HG03159 (cell line): Measurements from ENCODE around the gene ZMYND12.

ENCODE experiments used
- ATAC-seq: cut with Tn5 transposase; IDR thresholded peaks from one replicate; pipeline ENCODE4 v1.9.1; 2021; ENCODE audit warnings: mild to moderate bottlenecking, moderate library complexity; ENCODE audit not compliant: unreplicated experiment

Gene ZMYND12

DNA sequence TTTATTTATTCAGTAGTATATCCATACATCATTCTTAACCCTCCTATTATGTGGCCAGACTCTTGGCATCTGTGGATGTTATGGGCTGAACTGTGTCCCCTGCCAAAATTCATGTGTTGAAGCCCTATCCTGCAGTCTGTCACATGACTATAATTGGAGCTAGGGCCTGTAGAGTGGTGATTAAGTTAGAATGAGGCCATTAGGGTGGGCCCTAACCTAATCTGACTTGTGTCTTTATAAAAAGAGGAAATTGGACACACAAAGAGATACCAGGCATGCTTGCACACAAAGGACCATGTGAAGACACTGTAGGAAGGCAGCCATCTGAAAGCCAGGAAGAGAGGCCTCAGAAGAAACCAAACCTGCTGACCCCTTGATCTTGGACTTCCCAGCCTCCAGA lies 6.6 kb downstream of the ZMYND12 start:
- no peak for ATAC-seq

DNA sequence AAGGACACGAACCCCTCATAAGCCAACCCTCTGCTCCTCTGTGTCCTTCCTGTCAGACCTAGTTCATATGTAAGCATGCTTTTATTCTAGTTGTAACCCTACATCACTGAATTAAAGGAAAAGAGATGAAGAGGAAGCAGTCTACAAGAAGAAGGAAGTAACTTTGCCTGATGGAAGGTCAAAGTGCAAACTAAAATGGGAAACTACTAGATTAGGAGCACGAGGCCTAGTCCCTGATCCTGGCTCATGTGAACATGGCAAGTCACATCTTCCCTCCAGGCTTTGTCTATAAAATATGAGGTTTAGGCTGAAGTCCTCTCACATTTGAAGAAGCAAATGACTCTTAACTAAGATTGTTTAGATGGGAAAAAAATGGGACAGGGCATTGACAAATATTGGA lies 13.2 kb downstream of the ZMYND12 start:
- no peak for ATAC-seq

DNA sequence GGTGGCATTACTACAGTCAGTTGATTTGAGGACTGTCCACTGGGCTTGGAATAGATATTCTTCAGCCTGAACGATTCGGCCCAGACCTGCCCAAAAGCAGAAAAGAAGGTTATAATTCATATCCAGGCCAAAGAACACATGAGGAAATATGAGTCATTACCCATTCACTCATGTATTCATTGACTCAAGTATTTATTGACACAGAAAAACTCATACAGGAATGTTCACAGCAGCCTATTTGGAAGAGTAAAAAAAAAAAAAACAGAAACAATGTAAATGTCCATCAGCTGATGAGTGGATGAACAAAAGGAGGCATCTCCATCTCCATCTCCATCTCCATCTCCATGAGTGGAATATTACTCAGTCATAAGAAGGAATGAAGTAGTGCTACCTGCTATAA lies 15.9 kb downstream of the ZMYND12 start:
- ATAC-seq = no peak

DNA sequence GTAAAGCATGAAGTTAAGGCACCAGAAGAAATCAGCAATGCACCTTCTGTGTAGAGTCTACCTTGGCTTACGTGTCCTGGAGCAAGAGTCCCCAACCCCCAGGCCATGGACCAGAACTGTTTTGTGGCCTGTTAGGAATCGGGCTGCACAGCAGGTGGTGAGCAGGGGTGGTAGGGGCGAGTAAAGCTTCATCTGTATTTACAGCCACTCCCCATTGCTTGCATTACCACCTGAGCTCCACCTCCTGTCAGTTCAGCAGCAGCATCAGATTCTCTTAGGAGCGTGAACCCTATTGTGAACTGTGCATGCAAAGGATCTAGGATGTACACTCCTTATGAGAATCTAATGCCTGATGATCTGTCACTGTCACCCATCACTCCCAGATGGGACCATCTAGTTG lies 21.5 kb downstream of the ZMYND12 start:
- no peak for ATAC-seq

DNA sequence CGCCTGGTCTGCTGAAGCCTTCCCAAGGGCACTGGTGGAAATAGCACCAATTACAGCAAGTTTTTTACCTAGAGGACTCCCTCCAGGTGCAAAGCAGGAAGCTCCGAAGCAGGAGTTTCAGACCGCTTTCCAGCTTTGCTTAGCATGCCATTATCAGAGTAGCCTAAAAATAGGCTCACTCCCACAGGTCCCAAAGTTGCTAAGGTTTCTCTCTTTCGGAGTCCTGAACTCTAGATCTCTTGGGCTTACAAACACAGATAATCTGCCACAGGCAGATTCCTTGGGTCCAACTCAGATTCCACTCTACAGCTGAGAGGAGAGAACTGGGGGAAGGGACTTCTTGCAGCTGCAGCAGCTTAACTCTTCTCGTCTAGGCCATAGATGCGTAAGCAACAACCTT lies 22.5 kb downstream of the ZMYND12 start:
- ATAC-seq = no peak

DNA sequence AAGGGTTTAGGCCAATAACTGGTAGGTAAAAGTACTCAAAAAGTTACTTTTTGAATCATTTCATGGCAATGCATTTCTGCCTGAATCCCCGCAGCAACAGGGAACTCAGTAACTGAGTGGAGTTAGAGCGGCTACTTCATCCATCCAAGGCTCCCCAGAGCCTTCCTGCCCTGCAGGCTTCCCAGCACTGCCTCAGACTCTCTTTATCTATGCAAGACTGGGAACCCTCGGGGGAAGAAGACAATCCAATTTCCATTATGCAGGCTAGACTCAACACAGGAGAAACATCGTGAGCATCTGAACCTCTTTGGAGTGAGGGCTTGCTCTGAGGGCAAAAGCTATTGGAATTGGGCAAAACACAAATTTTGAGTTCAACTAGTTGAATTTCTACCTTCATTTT lies 23.1 kb downstream of the ZMYND12 start:
- no peak for ATAC-seq

DNA sequence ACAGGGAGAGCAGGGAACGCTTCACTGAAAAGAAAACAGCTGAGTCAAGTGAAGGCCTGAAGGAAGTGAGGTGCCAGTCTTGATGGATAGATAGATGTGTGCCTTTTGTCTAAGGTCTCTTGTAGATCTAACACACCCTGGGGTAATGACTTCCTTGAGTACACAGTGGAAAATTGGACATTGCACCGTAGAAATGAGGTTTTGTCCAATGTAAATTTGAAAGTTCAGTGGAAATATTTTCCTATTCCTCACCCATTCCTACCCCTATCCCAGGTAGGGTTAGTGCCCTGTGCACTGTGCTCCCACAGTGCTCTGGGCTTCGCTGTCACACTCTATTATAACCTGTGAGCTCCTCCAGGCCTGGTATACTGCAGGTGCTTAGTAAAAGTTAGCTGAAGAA lies 24.3 kb downstream of the ZMYND12 start:
- ATAC-seq = no peak

DNA sequence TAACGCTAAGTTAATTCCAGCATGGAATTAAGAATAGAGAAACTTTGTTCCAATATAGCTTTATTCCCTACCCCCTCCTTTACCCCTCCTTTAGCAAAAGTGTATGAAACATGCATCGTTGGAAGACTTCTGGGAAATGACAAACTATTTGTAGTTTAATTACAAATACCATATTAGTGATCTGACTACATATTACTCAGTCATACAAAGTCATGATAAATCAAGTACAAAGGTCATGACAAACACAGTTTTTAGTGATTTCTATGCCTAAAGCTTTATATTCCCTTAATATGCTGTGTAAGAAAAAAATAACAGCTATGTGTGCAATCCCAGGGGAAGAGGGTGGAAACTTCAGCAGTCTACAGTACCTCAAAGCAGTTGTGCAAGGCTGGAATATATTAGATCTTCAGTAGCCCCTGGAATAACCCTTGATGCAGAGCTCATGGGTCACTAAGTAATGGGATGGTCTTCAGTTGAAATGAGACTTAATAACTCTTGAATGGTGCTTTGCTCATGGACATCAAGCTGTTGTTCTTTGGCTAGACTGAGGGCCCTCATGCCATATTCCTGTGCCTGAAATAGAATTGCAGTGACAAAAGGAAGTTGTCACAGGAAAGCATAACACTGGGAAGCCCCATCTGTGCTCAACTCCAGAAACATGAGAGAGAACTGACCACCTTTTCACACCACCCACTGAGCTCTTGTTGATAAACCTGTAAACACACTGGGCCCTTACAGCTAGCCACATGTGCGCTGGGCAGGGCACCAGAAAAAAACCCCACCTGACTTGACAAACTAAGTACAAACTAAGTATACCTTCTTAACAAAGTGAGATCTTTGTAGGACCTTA lies 25.3 kb downstream of the ZMYND12 start:
- ATAC-seq = no peak

DNA sequence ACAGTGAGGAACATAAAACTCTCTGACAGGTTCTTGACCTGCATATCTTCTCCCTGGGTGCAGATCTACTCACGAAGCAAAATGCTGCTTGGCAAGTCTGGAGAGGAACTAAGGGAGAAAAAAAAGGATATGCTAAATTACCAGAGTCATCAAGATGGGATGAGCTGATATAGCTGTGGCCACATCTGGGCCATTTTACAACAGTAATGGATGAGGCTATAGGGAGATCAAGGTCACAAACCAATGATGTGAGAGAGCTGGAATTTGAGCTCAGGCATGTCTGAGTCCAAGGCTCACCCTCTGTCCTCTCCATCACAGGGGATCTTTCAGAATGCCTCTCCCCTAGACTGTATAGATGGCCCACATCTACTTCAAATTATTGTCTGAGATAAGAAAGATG lies 26.2 kb downstream of the ZMYND12 start:
- no peak for ATAC-seq

DNA sequence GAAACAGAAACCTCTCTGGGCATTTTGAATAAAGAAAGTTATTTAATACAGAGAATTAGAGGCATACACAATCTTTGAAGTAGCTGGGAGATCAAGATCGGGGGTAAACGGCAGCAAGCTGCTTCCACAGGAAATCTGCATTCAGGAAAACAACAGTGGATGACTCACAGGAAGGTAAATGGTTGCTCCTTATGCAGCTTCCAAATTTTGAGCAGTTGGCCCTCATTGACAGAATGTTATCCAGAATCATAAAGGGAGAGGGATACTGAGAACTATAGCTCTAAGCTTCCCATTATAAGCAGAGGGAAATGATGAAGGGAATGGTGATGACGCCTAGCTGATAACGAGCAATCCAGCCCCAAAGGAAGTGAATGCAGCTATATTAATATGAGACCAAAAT lies 28.6 kb downstream of the ZMYND12 start:
- no peak for ATAC-seq

DNA sequence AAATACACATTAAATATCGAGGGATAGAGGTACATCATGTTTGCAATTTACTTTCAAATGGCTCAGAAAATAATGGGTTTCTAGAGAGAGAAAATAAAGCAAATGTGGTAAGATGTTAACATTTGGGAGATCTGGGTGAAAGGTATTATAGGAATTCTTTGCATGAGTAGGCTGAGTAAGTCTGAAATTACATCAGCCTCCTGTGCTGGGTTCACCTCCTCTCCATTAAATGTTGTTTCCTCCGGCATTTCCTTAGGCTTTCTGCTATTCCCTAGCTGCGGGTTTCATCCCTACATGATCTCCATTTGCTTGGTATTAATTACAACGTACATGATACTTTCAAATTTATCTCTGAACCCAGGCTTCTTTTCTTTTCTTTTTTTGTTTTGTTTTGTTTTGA lies 31.6 kb downstream of the ZMYND12 start:
- no peak for ATAC-seq

DNA sequence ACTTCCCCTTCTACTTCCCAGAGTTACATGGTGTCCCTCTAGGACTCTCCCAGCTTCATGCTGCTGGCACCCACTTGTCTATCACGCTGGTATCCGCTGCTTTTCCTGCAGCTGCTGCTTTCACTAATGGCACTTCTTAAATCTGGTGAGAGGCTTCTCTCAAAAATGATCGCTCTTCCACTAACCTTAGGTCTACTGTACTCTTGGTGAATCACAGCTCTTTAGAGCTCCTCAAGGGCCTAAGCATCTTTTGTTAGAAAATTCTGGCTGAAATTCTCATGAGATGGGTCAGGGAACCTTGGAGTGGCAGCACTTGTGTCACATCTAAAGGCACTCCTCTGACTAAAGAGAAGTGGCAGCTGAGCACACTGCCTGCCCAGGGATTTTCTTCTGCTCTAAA lies 32.1 kb downstream of the ZMYND12 start:
- ATAC-seq = no peak

DNA sequence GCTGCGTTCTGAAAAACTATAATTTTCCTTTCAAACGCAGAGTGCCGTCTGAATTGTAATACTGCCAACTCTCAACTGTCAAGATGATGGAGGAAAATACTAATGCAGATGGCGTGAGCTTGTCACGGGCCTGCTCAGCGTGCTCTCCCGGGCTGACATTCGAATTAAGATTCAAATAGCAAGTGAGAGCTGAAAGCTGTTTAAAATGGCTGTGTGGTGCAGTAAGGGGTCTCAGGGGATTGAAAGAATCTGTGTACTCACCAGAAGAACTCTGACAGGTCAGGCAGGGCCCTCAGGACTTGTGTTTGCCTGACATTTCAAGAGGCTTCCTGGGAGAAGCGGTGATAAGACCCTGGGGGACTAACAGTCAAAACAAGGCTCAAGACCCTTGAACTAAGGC lies 33.1 kb downstream of the ZMYND12 start:
- no peak for ATAC-seq

DNA sequence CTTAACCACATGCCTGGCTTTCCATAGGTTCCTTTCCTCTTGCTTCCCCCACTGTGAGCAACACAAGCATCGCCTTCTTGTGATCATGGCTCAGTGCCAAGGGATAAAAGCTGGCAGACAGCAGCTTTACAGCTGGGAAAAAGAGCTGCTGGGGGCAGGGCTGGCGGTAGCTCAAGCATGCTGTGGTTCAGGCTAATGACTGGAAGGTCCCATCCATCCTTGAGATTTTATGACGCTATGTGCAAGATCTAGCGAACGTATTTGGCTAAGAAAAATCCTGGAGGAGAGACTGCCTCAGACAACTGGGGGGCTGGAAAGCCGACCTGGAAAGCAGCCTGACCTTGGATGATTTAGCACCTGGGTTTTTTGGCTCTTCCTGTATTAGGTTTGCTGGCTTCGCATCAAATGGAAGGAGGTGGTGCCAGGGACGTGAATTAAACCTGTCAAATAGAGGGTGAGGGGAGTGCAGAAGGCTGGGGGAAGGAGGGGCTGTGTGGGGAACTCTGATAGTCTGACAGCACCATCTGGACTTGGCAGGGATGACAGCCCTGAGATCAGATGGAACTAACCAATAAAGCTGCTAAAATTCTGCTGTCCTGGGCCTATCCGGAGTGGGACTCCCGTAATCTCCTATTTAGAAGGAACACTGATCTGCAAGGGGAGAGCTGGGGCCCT lies 34.8 kb downstream of the ZMYND12 start:
- ATAC-seq = no peak

DNA sequence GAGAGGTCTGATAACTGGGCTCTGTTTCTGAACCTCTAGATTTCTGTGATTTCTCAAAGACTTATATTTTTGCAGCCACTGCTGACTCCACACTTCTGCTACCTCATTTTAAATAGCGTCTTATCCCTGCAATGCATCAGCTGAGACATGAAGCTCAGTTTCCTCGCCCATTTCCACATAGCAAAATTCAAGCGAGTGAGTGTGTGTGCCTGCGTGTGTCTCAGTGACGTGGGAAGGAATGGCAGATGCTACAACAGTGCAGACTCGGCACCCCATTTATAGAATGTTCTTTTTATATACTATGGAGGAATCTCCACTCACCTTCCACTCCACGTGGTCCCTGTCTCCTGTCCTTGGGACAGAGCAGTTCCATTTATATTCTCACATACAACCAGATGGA lies 35.7 kb downstream of the ZMYND12 start:
- no peak for ATAC-seq

DNA sequence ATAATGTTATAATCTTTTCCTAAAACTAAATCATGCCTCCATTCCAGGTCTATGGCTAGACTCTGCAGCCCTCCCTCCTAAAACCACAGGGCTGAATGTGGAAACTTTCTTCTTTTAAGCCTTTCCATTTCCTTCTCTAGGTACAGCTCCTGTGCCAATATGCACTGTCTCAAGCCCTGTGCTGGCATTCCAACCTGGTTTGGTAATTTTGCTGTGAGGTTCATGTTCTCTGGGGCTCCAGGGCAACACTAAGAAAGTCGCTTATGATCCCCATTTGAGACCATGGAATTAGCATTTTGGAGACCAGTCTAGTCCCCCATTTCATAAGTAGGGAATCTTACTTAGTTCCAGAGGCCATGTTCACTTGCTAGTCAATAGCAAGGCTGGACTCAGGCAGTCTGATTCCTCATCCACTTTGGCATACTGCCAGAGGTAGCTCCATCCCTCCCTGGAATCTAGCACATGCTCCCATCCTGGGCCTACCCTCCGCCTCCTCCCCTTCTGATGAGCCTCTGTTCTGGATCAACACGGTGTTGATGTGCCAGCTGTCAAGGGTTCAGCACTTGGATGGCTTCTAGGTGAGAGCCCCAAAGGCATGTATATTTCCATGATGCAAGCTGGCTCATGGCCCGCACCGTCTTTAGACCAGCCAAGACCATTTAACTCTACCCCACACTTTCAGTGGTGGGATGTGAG lies 36.5 kb downstream of the ZMYND12 start:
- no peak for ATAC-seq

DNA sequence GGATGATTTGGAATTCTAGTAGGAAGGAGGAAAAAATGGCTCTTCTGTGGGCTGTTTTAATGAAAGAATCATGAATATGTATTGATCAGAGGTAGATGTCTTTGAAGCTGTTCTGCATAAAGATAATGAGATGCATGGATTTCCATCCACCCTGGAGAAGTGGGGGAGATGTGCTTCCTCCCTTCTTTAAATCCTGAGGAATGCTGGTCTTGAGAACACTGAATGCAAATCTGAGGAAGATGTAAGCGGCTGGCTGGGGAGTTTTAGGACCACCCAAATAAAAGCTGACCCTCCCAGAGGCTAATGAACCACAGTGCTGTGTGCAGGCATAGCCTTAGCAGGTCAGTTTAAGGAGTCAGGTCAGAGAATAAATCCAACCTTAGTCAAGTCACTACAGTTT lies 37.3 kb downstream of the ZMYND12 start:
- ATAC-seq = no peak

DNA sequence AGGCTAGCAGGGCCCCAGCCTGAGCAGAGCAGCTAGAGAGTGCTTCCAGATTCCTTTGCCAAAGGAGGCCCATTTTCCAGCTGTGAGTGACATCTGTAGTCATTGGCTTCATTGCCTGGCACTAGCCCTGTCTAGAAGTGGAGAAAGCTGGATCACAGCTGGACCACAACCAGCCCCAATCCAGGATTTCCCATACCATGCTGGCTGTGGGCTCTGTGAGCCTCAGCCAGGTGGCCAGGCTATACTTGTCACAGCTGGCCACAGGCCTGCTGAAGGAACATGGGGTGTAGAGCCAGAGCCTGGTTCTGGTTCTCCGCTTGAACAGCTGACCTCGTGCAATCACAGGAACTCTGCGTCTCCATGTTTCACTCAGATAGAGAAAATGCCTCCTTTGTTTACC lies 38.7 kb downstream of the ZMYND12 start:
- no peak for ATAC-seq

DNA sequence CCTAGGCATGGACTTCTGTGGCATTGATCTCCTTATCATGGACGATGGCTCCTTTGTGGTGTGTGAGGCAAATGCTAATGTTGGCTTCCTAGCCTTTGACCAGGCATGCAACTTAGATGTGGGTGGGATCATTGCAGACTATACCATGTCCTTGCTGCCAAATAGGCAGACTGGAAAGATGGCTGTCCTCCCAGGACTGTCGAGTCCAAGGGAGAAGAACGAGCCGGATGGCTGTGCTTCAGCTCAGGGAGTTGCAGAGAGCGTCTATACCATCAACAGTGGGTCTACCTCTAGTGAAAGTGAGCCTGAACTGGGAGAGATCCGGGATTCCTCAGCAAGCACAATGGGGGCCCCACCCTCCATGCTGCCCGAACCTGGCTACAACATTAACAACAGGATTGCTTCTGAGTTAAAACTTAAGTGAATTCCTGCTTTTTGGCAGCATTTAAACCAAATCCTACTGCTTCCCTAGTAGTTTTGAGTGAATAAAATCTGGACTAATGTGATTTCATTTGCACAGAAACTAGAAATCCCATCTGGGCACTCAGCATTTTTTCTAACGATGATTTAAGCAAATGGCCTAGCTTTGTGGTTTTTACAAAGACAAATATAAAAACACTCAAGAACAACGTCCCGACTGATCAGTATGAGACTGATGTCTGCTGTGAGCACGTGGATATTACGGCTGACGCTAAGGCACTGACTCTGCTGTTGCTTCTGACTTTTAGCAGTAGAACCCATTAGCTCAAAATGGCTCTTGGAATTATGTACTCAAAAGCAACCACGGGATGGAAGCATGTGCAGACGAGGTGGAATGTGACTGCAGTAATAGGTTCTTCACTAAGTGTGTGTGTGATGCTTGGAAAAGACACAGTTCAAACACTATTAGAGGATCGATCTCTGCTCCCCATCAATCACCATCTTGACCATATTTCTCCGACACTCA lies 41.0 kb downstream of the ZMYND12 start:
- no peak for ATAC-seq

DNA sequence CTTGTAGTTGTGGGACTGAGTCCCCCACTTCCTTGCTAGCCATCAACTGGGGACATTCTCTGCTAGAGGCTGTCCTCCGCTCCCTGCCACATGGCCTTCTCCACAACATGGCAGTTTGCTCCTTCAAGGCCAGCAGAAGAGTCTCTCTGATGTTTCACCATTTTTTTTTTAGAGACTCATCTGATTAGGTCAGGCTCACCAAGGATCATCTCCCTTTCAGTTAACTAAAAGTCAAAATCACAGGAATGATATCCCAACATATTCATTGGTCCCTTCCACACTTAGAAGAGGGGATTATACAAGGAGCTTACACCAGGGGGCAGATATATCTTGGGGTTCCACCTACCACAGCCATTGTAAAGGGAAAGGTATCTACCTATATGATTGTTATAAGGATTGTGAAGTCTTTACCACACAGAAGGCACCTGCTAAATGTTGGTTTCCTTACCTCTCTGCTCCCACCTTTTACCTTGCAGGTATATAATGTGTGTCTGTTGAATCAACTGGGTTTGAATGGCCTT lies 51.9 kb downstream of the ZMYND12 start:
- ATAC-seq = no peak
